ENCODE measurements around the gene CCDC120.

DNA sequence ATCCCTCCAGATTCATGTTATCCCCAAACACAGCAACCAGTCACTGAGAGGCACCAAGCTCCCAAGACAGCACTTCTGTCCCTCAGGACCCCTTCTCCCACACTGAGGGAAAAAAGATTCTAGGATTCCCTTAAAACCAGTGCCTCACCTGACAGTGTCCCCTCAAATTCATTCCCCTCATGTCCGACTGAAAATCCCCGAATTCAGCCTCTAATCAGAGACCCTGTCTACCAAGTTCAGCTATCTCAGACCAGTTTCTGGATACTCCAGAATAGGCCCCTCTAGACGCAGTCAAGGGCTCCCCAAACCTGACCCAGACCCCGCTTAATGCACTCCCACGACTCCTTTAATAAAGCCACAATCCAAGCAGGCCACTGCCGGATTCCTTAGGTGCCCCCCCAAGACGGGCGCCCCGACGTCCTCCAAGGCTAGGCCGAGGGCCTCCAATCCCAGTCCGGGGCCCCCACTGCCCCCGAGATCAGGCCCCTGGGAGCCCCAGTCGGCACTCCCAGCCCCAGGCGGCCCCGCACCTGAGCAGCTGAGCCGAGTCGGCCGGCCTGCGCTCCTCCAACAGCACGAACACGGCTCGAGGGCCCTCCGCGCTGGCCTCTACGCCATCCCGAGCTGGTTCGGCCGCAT is 16.1 kb upstream of the CCDC120 start:
- TF ChIP-seq, protein P1, sequence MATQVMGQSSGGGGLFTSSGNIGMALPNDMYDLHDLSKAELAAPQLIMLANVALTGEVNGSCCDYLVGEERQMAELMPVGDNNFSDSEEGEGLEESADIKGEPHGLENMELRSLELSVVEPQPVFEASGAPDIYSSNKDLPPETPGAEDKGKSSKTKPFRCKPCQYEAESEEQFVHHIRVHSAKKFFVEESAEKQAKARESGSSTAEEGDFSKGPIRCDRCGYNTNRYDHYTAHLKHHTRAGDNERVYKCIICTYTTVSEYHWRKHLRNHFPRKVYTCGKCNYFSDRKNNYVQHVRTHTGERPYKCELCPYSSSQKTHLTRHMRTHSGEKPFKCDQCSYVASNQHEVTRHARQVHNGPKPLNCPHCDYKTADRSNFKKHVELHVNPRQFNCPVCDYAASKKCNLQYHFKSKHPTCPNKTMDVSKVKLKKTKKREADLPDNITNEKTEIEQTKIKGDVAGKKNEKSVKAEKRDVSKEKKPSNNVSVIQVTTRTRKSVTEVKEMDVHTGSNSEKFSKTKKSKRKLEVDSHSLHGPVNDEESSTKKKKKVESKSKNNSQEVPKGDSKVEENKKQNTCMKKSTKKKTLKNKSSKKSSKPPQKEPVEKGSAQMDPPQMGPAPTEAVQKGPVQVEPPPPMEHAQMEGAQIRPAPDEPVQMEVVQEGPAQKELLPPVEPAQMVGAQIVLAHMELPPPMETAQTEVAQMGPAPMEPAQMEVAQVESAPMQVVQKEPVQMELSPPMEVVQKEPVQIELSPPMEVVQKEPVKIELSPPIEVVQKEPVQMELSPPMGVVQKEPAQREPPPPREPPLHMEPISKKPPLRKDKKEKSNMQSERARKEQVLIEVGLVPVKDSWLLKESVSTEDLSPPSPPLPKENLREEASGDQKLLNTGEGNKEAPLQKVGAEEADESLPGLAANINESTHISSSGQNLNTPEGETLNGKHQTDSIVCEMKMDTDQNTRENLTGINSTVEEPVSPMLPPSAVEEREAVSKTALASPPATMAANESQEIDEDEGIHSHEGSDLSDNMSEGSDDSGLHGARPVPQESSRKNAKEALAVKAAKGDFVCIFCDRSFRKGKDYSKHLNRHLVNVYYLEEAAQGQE (IDR thresholded peaks at IDR 0.05; ENCODE audit: low read depth) = no peak
- TF ChIP-seq CEBPB (IDR thresholded peaks at IDR 0.05) (no peak), NFIC (IDR thresholded peaks at IDR 0.05) (no peak), RAD21 (IDR thresholded peaks at IDR 0.05; ENCODE audit: low read depth) (no peak), MAX (IDR thresholded peaks at IDR 0.05) (no peak), TAF1 (IDR thresholded peaks at IDR 0.05; ENCODE audit: low read depth) (no peak), FOXM1 (IDR thresholded peaks at IDR 0.05; ENCODE audit: borderline replicate concordance, low read depth) (no peak), TEAD4 (IDR thresholded peaks at IDR 0.05) (no peak), EGR1 (IDR thresholded peaks at IDR 0.05) (no peak), YY1 (IDR thresholded peaks at IDR 0.05; ENCODE audit: low read depth) (no peak)
